IMR-90 (cell line): ENCODE results near the gene ONECUT2.

ENCODE experiments used
- CEBPB ChIP-seq: IDR thresholded peaks from 2 replicates; pipeline ENCODE4 v1.6.1; 2012; ENCODE audit warnings: low read depth, low read length, improper control_type of control experiment
- CHD1 ChIP-seq: IDR thresholded peaks from 2 replicates; pipeline ENCODE4 v1.6.1; 2012; ENCODE audit warnings: low read depth, low read length, improper control_type of control experiment
- FOS ChIP-seq: fragments of 150-350 bp; IDR thresholded peaks from 2 replicates; pipeline ENCODE4 v1.6.1; 2016; ENCODE audit warnings: low read depth, low read length
- MAFK ChIP-seq: IDR thresholded peaks from 2 replicates; pipeline ENCODE4 v1.6.1; 2012; ENCODE audit warnings: low read depth, low read length, improper control_type of control experiment
- MXI1 ChIP-seq: IDR thresholded peaks from 2 replicates; pipeline ENCODE4 v1.6.1; 2012; ENCODE audit warnings: low read depth, mild to moderate bottlenecking, low read length, moderate library complexity, borderline replicate concordance
- POLR2A ChIP-seq: IDR thresholded peaks from 2 replicates; pipeline ENCODE4 v1.6.1; 2012; ENCODE audit warnings: mild to moderate bottlenecking, low read depth, low read length
- RAD21 ChIP-seq: IDR thresholded peaks from 2 replicates; pipeline ENCODE4 v1.6.1; 2012; ENCODE audit warnings: low read length, improper control_type of control experiment
- RCOR1 ChIP-seq: IDR thresholded peaks from 2 replicates; pipeline ENCODE4 v1.6.1; 2012; ENCODE audit warnings: mild to moderate bottlenecking, low read length, improper control_type of control experiment; ENCODE audit not compliant: insufficient replicate concordance
- RFX5 ChIP-seq: IDR thresholded peaks from 2 replicates; pipeline ENCODE4 v1.8.0; 2012; ENCODE audit warnings: low read depth, mild to moderate bottlenecking, low read length, moderate library complexity
- SMC3 ChIP-seq: fragments of 150-350 bp; IDR thresholded peaks from 2 replicates; pipeline ENCODE4 v1.6.1; 2016; ENCODE audit warnings: low read depth, mild to moderate bottlenecking, antibody characterized with exemption, low read length, moderate library complexity
- TF ChIP-seq, protein P1 (sequence below): conservative IDR thresholded peaks from 2 replicates; pipeline ENCODE4 v1.5.1; 2012; ENCODE audit warnings: mild to moderate bottlenecking, low read depth, low read length, improper control_type of control experiment
- TF ChIP-seq, protein P2 (sequence below): fragments of 150-350 bp; IDR thresholded peaks from 2 replicates; pipeline ENCODE4 v1.6.1; 2016; ENCODE audit warnings: low read depth, mild to moderate bottlenecking, low read length, moderate library complexity, borderline replicate concordance
- TF ChIP-seq, protein P3 (sequence below): fragments of 150-350 bp; IDR thresholded peaks from 2 replicates; pipeline ENCODE4 v1.6.1; 2017; ENCODE audit warnings: mild to moderate bottlenecking, antibody characterized with exemption, low read length, low read depth

DNA sequence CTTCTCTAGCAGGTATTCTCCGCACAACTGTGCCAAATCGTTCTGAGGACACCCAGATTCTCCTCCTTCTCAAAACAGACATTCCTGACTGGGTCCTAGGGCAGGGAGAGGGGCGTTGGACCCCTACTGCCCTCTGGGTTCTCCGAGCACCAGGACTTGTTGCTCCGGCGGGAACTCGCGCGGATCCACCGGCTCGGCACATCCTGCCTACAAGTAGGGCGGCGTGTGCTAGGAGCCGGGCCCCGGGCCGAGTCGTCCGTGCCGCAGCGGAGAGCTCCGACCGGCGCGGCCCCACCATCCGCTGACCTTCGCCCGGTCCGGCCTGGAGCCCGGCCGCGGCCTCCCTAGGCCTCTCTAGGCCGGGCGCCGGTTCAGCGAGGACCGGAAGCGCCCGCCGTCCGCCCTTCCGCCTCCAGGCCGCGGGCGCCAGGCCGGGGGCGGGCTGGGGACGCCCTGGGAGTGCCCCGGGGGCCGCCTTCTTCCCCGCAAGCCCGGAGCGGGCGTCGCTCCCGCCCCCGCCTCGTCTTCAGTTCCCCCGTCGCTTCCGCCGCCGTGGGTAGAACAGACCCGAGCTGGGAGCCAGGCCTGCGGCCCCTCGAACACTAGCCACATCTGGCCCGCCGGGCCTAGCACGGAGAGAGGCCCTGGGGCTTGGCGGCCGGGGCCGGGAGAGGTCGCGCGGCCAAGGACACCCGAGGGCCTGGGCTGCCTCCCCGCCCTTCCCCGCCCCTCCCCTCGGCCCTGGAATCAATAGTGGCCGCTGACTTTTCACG is 7.6 kb upstream of the ONECUT2 start:
- TF ChIP-seq, protein P1, sequence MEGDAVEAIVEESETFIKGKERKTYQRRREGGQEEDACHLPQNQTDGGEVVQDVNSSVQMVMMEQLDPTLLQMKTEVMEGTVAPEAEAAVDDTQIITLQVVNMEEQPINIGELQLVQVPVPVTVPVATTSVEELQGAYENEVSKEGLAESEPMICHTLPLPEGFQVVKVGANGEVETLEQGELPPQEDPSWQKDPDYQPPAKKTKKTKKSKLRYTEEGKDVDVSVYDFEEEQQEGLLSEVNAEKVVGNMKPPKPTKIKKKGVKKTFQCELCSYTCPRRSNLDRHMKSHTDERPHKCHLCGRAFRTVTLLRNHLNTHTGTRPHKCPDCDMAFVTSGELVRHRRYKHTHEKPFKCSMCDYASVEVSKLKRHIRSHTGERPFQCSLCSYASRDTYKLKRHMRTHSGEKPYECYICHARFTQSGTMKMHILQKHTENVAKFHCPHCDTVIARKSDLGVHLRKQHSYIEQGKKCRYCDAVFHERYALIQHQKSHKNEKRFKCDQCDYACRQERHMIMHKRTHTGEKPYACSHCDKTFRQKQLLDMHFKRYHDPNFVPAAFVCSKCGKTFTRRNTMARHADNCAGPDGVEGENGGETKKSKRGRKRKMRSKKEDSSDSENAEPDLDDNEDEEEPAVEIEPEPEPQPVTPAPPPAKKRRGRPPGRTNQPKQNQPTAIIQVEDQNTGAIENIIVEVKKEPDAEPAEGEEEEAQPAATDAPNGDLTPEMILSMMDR: no peak
- TF ChIP-seq RAD21 (no peak), CHD1 (no peak), FOS (no peak), RFX5 (no peak), POLR2A (no peak), MXI1 (no peak), MAFK (no peak), CEBPB (no peak), SMC3 (no peak), RCOR1 (no peak)
- TF ChIP-seq, protein P2, sequence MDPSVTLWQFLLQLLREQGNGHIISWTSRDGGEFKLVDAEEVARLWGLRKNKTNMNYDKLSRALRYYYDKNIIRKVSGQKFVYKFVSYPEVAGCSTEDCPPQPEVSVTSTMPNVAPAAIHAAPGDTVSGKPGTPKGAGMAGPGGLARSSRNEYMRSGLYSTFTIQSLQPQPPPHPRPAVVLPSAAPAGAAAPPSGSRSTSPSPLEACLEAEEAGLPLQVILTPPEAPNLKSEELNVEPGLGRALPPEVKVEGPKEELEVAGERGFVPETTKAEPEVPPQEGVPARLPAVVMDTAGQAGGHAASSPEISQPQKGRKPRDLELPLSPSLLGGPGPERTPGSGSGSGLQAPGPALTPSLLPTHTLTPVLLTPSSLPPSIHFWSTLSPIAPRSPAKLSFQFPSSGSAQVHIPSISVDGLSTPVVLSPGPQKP: no peak
- TF ChIP-seq, protein P3, sequence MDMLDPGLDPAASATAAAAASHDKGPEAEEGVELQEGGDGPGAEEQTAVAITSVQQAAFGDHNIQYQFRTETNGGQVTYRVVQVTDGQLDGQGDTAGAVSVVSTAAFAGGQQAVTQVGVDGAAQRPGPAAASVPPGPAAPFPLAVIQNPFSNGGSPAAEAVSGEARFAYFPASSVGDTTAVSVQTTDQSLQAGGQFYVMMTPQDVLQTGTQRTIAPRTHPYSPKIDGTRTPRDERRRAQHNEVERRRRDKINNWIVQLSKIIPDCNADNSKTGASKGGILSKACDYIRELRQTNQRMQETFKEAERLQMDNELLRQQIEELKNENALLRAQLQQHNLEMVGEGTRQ: no peak
